HCT116 (cell line): ENCODE results near the gene EIPR1. TPM values are rescaled to one million over a fixed set of nuclear protein-coding genes. Genes with fewer than 3 reads are reported as not detected.

Source experiments
- ATAC-seq: fragments of 200-7000 bp; cut with Tn5 transposase; 2 replicates; pipeline ENCODE4 v1.9.1; 2020; ENCODE audit warnings: mild to moderate bottlenecking, moderate library complexity
- BruUV-seq: library from RNA; stranded (reverse); fragments of 400-500 nt; replicated peaks from 2 replicates; lab custom pipeline; 2021; lab: Mats Ljungman, UMichigan
- CTCF ChIA-PET: fragments of 300-600 bp; sonication (Branson Sonifier 250); formaldehyde crosslinking; loops from one replicate; lab custom pipeline; 2021; ENCODE audit warnings: antibody characterized with exemption; lab: Charles Lee
- POLR2A ChIA-PET: fragments of 300-600, 350-600 bp; sonication (Branson Sonifier 250); formaldehyde crosslinking; loops from one replicate; lab custom pipeline; 2021; ENCODE audit warnings: antibody characterized with exemption; lab: Charles Lee
- RAD21 ChIA-PET, 2 experiments: fragments of 300-600 bp; sonication (Branson Sonifier 250); formaldehyde crosslinking; loops; one replicate each; lab custom pipeline; 2023; ENCODE audit warnings: low total read pairs in 2 of 2; ENCODE audit not compliant: uncharacterized antibody in 2 of 2, unreplicated experiment in 2 of 2, low non-redundant PET in 1 of 2; lab: Charles Lee
- DNase-seq: peaks from one replicate; pipeline ENCODE4 v3.0.0-alpha.2; 2010; ENCODE audit warnings: low read depth, low spot score
- H2AFZ ChIP-seq: fragments of 200-600 bp; shearing (Covaris generic), sonication (generic); 2 replicates; pipeline ENCODE4 v1.6.1; 2017; ENCODE audit warnings: low read depth, mixed run types, mixed read lengths, antibody characterized with exemption, low read length; ENCODE audit not compliant: poor library complexity, severe bottlenecking
- H3K27ac ChIP-seq: 2 replicates; pipeline ENCODE4 v1.5.1; 2012; ENCODE audit warnings: low read depth, low read length
- H3K27me3 ChIP-seq: fragments of 200-600 bp; sonication (generic); 2 replicates; pipeline ENCODE4 v1.6.1; 2016; ENCODE audit warnings: mixed run types, low read length, mixed read lengths; ENCODE audit not compliant: insufficient read depth
- H3K36me3 ChIP-seq, 2 experiments: fragments of 200-500 bp in 1 of 2; fragments of 200-600 bp in 1 of 2; sonication (Bioruptor generic) in 1 of 2; sonication (generic) in 1 of 2; 2 replicates each; pipeline versions ENCODE4 v1.5.1 to v1.6.1; 2014 to 2016; ENCODE audit warnings: low read length in 2 of 2, inconsistent platforms in 1 of 2, mixed read lengths in 1 of 2, mixed run types in 1 of 2; ENCODE audit not compliant: insufficient read depth in 2 of 2, control insufficient read depth in 1 of 2
- H3K4me1 ChIP-seq, 2 experiments: fragments of 200-600 bp in 1 of 2; sonication (generic) in 1 of 2; 2 replicates each; pipeline versions ENCODE4 v1.5.1 to v1.6.1; 2012 to 2017; ENCODE audit warnings: low read length in 2 of 2, inconsistent platforms in 1 of 2, mild to moderate bottlenecking in 1 of 2, mixed read lengths in 1 of 2, mixed run types in 1 of 2, moderate library complexity in 1 of 2; ENCODE audit not compliant: insufficient read depth in 2 of 2, control insufficient read depth in 1 of 2
- H3K4me2 ChIP-seq: fragments of 200-600 bp; sonication (generic); 2 replicates; pipeline ENCODE4 v1.6.1; 2017; ENCODE audit warnings: mixed run types, low read length, mixed read lengths
- H3K4me3 ChIP-seq, 2 experiments: fragments of 200-600 bp in 1 of 2; sonication (generic) in 1 of 2; replicated peaks in 1 of 2; 2 replicates each; pipeline ENCODE4 v1.5.1; 2011 to 2016; ENCODE audit warnings: low read length in 2 of 2, control low read depth in 1 of 2, low read depth in 1 of 2, mild to moderate bottlenecking in 1 of 2, mixed read lengths in 1 of 2, mixed run types in 1 of 2
- H3K79me2 ChIP-seq: fragments of 200-600 bp; sonication (generic); 2 replicates; pipeline ENCODE4 v1.6.1; 2017; ENCODE audit warnings: mild to moderate bottlenecking, mixed run types, low read length, moderate library complexity, mixed read lengths; ENCODE audit not compliant: insufficient read depth
- H3K9ac ChIP-seq: fragments of 200-600 bp; sonication (generic); 2 replicates; pipeline ENCODE4 v1.6.1; 2016; ENCODE audit warnings: low read length, mixed read lengths
- H3K9me2 ChIP-seq: fragments of 200-600 bp; sonication (generic), shearing (Covaris generic); 2 replicates; pipeline ENCODE4 v1.6.1; 2017; ENCODE audit warnings: mixed run types, mild to moderate bottlenecking, moderate library complexity; ENCODE audit not compliant: insufficient read depth
- H3K9me3 ChIP-seq, 2 experiments: fragments of 200-500 bp in 1 of 2; fragments of 200-600 bp in 1 of 2; sonication (Bioruptor generic) in 1 of 2; sonication (generic) in 1 of 2; 2 replicates each; pipeline ENCODE4 v1.6.1; 2014 to 2017; ENCODE audit warnings: low read length in 2 of 2, mixed read lengths in 2 of 2, inconsistent platforms in 1 of 2, low read depth in 1 of 2, mild to moderate bottlenecking in 1 of 2, mixed run types in 1 of 2, moderate library complexity in 1 of 2; ENCODE audit not compliant: control insufficient read depth in 1 of 2, insufficient read depth in 1 of 2
- H4K20me1 ChIP-seq: fragments of 200-600 bp; sonication (generic), shearing (Covaris generic); 2 replicates; pipeline ENCODE4 v1.6.1; 2017; ENCODE audit warnings: mixed run types, mild to moderate bottlenecking, moderate library complexity; ENCODE audit not compliant: insufficient read depth
- CBX3 ChIP-seq: IDR thresholded peaks from 2 replicates; pipeline ENCODE4 v1.6.1; 2012; ENCODE audit warnings: low read depth
- CTCF ChIP-seq, 3 experiments: fragments of 200-600 bp in 1 of 3; sonication (generic) in 1 of 3; IDR thresholded peaks in 2 of 3; conservative IDR thresholded peaks in 1 of 3; 2 replicates each; pipeline ENCODE4 v1.5.1; 2012 to 2017; ENCODE audit warnings: low read depth in 2 of 3, low read length in 2 of 3, antibody characterized with exemption in 1 of 3, borderline replicate concordance in 1 of 3, control low read depth in 1 of 3, mild to moderate bottlenecking in 1 of 3, mixed read lengths in 1 of 3, mixed run types in 1 of 3, moderate library complexity in 1 of 3; ENCODE audit not compliant: insufficient read depth in 1 of 3
- EGR1 ChIP-seq: IDR thresholded peaks from 2 replicates; pipeline ENCODE4 v1.6.1; 2012; ENCODE audit warnings: low read depth
- ELF1 ChIP-seq: IDR thresholded peaks from 2 replicates; pipeline ENCODE4 v1.6.1; 2012; ENCODE audit warnings: low read depth, borderline replicate concordance
- EZH2phosphoT487 ChIP-seq: fragments of 200-600 bp; IDR thresholded peaks from 2 replicates; pipeline ENCODE4 v1.6.1; 2018; ENCODE audit warnings: antibody characterized with exemption, borderline replicate concordance
- JUND ChIP-seq: IDR thresholded peaks from 2 replicates; pipeline ENCODE4 v1.6.1; 2012
- RAD21 ChIP-seq: IDR thresholded peaks from 2 replicates; pipeline ENCODE4 v1.6.1; 2012; ENCODE audit warnings: low read depth, mild to moderate bottlenecking
- SIN3A ChIP-seq: IDR thresholded peaks from 2 replicates; pipeline ENCODE4 v1.6.1; 2012; ENCODE audit warnings: low read depth
- SRF ChIP-seq: IDR thresholded peaks from 2 replicates; pipeline ENCODE4 v1.6.1; 2012; ENCODE audit warnings: low read depth
- TCF7L2 ChIP-seq: IDR thresholded peaks from 2 replicates; pipeline ENCODE4 v1.7.0; 2011; ENCODE audit warnings: borderline replicate concordance, inconsistent platforms; ENCODE audit not compliant: insufficient read depth, insufficient read length; ENCODE audit errors: extremely low read depth
- YY1 ChIP-seq: IDR thresholded peaks from 2 replicates; pipeline ENCODE4 v1.6.1; 2011; ENCODE audit warnings: low read length, low read depth, moderate library complexity, mild to moderate bottlenecking; ENCODE audit not compliant: insufficient replicate concordance; ENCODE audit errors: extremely low read depth
- ZFX ChIP-seq: fragments of 450-650 bp; IDR thresholded peaks from 2 replicates; pipeline ENCODE4 v1.6.1; 2017
- intact Hi-C: fragments of 100-400 bp; cut with micrococcal nuclease; formaldehyde crosslinking; loops from 2 replicates; pipeline ENCODE4 v1.10.0; 2022
- total RNA-seq: library from RNA; stranded (reverse); gene quantifications from one replicate; pipeline ENCODE4 v1.2.1, GENCODE V29; 2021; ENCODE audit not compliant: unreplicated experiment
- TF ChIP-seq, protein P1 (sequence below): IDR thresholded peaks from 2 replicates; pipeline ENCODE4 v1.6.1; 2011; ENCODE audit warnings: mild to moderate bottlenecking, low read length, moderate library complexity; ENCODE audit not compliant: insufficient replicate concordance; ENCODE audit errors: extremely low read depth

The EIPR1 gene
- total RNA-seq, 1 experiment from 2014 or later, result 36.9 TPM

GRCh38 chr2:3223080-3223923, 154.3 kb downstream of the EIPR1 start:
- no peak for ATAC-seq
- POLR2A ChIA-PET, result no interaction called here
- no TSS peak for BruUV-seq

DNA sequence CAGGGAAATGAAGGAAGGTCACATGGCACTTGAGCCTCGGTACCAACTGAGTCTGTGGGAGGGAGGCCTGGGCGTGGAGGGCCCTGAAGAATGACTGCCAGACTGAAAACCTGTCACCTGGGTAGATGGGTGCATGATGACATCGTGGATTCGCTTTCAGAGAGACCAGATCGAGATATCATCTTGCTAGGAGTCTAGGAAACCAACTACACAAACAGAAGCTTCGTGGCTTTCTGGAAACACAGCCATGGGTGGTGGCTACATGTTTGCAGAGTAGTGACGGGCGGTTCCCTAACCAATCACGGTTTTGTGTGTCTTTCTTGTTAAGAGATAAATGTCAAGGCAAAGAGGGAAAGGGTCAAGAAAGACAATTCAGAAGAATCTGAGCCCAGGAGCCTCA, 155.0 kb downstream of the EIPR1 start:
- H3K79me2 ChIP-seq, result peaks cover 17% of the 10 kb centered on the region; the same call in 1 of the 2 replicates
- CTCF ChIA-PET, result no interaction called here
- intact Hi-C loops, result no loop called here
- no peak overlapping the region for H2AFZ ChIP-seq
- no peaks in the 10 kb centered on the region; a peak in 1 of 4 replicates for H3K9me3 ChIP-seq
- no peak overlapping the region for H3K4me2 ChIP-seq
- BruUV-seq, result no TSS peak
- no peak overlapping the region for H3K4me3 ChIP-seq
- RAD21 ChIA-PET, result no interaction called here
- H3K9me2 ChIP-seq, result no peaks in the 10 kb centered on the region
- POLR2A ChIA-PET, result no interaction called here
- H3K36me3 ChIP-seq, result no peaks in the 10 kb centered on the region
- ATAC-seq (no peak), DNase-seq (no peak)
- no peak overlapping the region for H3K27ac ChIP-seq
- H3K4me1 ChIP-seq, result no peaks in the 10 kb centered on the region
- no peaks in the 10 kb centered on the region for H3K27me3 ChIP-seq
- no peak overlapping the region for H3K9ac ChIP-seq
- H4K20me1 ChIP-seq, result no peaks in the 10 kb centered on the region
- TF ChIP-seq EGR1, result no peak
- TF ChIP-seq SIN3A, result no peak
- TF ChIP-seq, protein P1, sequence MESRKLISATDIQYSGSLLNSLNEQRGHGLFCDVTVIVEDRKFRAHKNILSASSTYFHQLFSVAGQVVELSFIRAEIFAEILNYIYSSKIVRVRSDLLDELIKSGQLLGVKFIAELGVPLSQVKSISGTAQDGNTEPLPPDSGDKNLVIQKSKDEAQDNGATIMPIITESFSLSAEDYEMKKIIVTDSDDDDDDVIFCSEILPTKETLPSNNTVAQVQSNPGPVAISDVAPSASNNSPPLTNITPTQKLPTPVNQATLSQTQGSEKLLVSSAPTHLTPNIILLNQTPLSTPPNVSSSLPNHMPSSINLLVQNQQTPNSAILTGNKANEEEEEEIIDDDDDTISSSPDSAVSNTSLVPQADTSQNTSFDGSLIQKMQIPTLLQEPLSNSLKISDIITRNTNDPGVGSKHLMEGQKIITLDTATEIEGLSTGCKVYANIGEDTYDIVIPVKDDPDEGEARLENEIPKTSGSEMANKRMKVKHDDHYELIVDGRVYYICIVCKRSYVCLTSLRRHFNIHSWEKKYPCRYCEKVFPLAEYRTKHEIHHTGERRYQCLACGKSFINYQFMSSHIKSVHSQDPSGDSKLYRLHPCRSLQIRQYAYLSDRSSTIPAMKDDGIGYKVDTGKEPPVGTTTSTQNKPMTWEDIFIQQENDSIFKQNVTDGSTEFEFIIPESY, result no peak
- no peak for TF ChIP-seq TCF7L2
- TF ChIP-seq ZFX, result no peak
- TF ChIP-seq JUND, result no peak
- no peak for TF ChIP-seq YY1
- TF ChIP-seq RAD21, result no peak
- no peak for TF ChIP-seq ELF1
- TF ChIP-seq EZH2phosphoT487, result no peak
- no peak for TF ChIP-seq CTCF (IDR thresholded peaks at IDR 0.05 in 2 of 3, conservative IDR thresholded peaks at IDR 0.05 in 1 of 3; ENCODE audit: borderline replicate concordance in 1 of 3, insufficient read depth in 1 of 3, low read depth in 2 of 3, low read length in 2 of 3)
- no peak for TF ChIP-seq SRF

More at GRCh38 chr2:3223080-3223923, 154.3 kb downstream of the EIPR1 start:
- ChIA-PET CTCF (no interaction called here), RAD21 (no interaction called here)
- peaks cover 15% of the 10 kb centered on the region; the same call in 1 of the 2 replicates for H3K79me2 ChIP-seq
- H3K36me3 ChIP-seq, result no peaks in the 10 kb centered on the region
- H2AFZ ChIP-seq, result no peak overlapping the region
- H3K4me2 ChIP-seq, result no peak overlapping the region
- no peak overlapping the region for H3K9ac ChIP-seq
- intact Hi-C loops, result no loop called here
- no peaks in the 10 kb centered on the region for H3K9me2 ChIP-seq
- TF ChIP-seq TCF7L2, result no peak
- no peak for TF ChIP-seq CBX3
- H4K20me1 ChIP-seq, result no peaks in the 10 kb centered on the region
- H3K4me1 ChIP-seq, result no peaks in the 10 kb centered on the region
- no peaks in the 10 kb centered on the region for H3K27me3 ChIP-seq
- no peak overlapping the region for H3K27ac ChIP-seq
- H3K9me3 ChIP-seq, result no peaks in the 10 kb centered on the region; a peak in 1 of 4 replicates
- DNase-seq, result no peak
- no peak overlapping the region for H3K4me3 ChIP-seq
